ENCODE measurements around the gene CALR.

GRCh38 chr19:12937927-12938778 lies at the start of gene CALR:
- TF ChIP-seq CTCF (IDR thresholded peaks at IDR 0.05) (peak in 1 of 4 experiments; percentile 45), POLR2A (IDR thresholded peaks at IDR 0.05) (peak; percentile 100)
